Endometrial microvascular endothelial cells (primary cell): ENCODE measurements around the gene KCNQ1. TPM values are rescaled to one million over a fixed set of nuclear protein-coding genes. Genes with fewer than 3 reads are reported as not detected.

Source experiments
- in situ Hi-C: cut with HindIII; loops from 2 replicates; pipeline ENCODE4 v1.10.0; 2017; ENCODE audit warnings: low sequenced_read_pairs, low pct_unique_long_range_greater_than_20kb; ENCODE audit errors: inconsistent ontology term
- total RNA-seq: library from RNA; depleted of rRNA; stranded (reverse); fragments of >200 nt; gene quantifications from one replicate; pipeline ENCODE4 v1.2.3, GENCODE V29; 2015; ENCODE audit errors: inconsistent ontology term

Gene KCNQ1
- total RNA-seq, 1 donor from 2014 or later, result not detected

DNA sequence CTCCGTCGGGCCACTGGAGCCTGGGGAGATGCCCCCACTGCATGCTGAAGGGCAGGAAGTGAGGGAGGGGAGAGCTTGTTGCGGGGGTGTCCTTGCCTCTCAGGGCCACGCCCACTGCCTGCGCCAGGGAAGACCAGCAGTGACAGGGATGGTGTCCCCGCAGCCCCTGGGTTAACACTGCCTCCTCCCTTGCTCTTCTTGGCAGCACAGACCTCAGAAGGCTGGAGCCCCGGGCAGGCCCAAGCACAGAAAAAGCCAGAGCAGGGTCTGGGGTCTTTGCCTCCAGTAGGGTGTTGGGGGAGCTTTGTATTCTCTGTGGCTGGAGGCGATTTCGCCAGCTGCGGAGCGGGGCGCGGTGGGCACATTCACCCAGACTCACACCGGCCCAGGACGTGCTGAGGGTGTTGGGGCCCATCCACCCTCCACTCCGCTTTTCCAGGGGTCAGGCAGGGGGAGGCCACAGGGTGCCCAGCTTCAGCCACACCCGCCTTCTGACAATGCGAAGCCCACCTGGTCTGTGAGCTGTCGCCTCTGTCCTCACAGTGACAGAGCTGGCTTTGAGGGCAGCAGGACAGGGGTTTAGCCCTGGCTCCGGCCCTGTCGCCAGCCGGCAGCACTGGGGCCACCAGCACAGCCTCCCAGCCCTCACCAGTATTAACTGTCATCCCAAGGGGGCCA is 357.0 kb downstream of the KCNQ1 start:
- in situ Hi-C loops, result no loop called here

DNA sequence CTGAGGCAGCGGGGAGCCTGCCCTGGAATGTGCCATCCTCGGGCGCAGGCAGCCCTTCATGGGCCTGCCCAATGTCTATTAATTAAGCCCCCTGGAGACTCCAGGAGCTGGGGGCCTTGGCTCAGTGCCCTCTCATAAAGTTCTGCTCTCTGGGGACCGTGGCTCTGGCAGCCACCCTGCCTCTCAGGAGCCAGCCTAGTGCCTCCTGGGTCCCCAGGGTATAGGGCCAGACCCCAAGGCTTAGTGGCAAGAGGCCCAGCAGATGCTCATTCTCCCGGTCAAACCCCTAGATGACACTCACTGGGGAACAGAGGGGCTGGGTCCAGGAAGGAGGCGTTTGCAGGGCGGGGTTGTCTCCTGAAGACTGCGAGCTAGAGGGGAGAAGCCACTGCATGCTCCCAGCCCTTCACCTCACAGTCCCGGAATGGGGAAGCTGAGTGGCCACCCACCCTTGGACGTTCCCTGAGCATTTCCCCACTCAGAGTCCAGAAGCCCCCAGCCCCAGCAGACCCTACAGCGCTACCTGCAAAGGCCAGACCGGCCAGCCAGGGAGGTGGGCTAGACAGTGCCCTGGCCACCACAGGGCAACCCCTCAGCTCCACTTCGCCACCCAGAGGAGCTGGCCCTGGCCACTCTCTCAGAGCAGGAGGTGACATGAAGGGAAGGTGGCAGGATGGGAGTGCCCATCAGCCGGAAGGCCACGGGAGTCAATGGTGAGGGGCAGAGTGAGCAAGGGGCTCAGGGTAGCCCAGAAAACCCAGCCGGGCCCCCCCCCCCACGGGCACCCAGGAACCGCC is 357.8 kb downstream of the KCNQ1 start:
- in situ Hi-C loops, result no loop called here

DNA sequence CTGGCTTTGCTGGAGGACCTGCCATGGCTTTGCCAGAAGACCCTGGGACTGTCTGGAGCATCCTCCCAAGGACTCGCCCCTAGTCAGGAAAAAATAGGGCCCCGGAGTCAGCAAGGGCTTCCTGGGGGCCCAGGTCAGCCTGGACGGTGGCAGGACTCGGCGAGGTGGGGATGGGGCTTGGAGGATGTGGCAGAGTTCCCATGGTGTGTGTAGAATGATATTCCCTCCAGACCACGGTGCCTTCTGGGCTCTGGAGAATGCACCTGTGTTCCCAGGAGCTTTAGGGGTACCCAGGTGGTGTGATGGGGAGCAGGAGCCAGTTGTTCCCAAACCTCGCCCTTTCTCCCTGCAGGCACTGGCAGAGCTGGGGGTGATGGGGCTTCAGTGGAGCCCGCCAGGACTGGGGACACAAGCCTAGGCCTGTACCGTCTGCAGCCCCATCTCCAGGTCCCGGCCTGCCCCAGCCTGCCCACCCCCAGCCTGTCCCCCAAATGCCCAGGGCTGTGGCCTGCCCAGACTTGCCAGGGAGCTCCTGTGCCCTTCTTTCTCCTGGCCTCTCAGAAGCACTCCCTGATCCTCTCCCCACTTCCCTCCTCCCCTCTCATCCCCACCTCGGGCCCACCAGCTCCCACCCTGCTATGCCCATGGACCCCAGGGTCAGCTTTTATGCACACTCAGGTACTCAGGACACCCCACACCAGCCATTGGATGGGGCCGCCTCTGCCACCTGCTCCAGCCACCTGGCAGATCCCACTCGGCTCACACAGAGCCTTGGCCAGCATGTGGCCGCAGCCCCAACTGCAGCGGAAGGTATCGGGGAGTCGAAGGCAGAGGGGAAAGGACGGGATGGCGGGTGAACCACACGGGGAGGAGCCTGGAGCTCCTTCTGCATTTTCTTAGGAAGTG is 358.6 kb downstream of the KCNQ1 start:
- in situ Hi-C loops, result no loop called here

DNA sequence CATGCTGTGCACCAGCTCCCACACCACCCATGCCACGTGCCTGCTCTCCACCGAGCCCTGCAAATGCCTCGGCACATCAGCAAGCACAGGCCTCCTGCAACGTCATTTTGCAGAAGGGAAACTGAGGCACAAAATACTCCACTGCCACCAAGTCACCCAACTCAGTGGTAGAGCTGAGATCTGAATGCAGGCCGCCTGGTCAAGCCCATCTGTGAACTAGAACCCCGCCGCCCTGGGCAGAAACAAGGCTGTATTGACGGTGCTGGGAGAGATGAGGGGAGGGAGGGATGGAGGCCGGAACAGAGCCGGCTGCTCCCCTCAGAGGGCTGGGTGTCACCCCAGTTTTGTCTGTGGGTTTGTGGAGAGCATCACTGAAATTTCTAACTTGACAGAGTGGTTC is 359.4 kb downstream of the KCNQ1 start:
- in situ Hi-C loops, result no loop called here

GRCh38 chr11:2804701-2805387 is 360.0 kb downstream of the KCNQ1 start:
- in situ Hi-C loops, result no loop called here

- in situ Hi-C loops, result no loop called here
These were observed 360.7 kb downstream of the KCNQ1 start for GRCh38 chr11:2805388-2806056.

DNA sequence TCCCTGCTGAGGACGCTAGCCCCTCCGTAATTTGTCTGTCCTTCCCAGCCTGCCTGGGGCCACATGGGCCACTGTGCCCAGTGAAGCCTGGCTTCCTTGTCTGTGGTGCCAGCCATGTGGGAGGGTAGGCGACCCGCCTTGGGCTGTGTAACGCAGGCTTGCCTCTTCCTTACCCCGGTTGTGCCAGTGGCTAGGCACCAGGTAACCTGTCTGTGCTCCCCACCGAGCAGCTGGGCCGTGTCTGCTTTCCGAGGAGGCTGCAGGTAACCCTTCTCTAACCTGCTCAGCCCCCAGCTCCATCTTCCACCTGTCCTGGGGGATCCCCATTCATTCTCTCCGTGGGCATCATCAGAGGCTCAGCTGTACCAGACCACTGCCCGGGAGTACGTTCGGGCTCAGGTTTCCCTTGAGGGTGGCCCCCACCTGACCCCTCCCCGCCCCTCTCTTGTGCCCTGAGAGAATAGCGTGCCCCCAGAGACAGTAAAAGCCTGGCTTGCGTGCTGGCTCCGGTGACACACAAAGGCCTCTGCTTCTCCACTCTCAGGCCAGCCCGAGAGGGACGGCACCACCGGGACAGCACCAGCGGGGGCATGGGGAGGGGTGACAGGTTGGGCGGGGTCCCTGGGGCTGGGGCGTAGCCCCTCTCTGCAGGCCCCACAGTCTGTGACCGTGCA is 361.7 kb downstream of the KCNQ1 start:
- in situ Hi-C loops, result no loop called here

DNA sequence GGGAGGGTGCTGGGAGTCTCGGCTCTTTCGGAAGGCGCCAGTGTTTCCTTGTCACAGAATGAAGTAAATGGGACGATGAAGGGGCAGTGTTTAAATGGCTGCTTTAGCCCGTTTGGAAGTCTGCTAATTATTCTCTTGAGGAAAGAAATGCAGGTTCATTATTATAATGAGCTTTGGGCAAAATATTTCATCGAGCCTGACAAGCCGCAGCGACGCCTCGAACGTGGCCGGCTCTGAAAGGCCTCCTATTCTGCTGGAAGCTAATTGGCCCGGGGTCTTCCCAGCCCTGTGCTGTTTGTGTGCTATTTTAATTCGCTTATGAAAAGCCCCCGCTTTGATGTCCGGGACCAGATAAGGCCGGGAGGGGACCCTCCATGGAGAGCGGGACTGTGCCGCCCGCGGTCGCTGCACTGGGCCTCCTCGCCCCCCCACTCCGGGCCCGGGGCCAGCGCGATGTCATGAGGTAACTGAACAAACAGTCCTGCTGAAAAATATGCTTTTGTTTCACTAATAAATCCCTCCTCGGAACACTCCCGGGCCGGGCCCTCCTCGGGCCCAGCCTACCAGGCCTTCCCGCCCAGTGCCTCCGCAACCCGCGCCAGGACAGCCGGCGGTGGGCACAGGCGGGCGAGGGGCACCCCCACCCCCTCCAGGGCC is 362.3 kb downstream of the KCNQ1 start:
- in situ Hi-C loops, result no loop called here

DNA sequence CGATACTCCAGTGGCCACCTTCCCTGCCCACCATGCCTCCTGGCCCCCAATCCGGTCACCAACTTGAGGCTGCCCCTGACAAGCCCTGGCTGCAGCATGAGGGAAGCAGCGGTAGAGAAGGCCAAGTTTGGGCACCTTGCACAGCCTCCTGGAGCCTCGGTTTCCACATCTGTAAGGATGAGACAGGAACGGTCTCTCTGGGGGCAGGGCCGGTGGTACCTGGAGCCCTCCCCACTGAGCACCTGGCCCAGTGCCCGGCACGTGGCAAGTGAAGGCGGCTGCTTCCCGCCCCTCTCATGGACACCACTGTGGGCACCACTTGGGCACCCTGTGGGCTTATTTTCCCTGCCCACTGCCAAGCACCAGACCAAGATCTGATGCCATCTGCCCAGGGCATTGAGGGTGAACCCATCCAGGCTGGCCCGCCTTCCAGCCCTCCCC is 363.0 kb downstream of the KCNQ1 start:
- in situ Hi-C loops, result no loop called here

- in situ Hi-C loops, result no loop called here
These were observed 364.3 kb downstream of the KCNQ1 start for GRCh38 chr11:2808850-2809846.

DNA sequence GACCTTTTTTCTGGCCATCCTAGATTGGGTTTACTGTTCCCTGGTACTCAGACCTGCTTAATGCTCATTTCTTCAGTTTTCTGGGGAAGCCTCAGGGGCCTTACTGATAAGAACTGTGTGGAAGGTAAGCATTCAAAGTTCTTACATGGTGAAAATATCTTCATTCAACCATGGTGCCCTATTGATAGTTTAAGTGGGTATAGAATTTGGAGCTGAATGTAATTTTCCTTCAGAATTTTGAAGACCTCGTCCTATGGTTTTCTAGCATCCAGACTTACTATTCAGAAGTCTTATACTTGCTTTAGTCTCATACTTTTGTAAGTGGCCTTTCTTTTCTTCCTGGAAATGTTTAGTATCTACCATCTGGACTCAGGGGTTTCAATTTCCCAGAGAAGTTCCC is 365.0 kb downstream of the KCNQ1 start:
- in situ Hi-C loops, result no loop called here

DNA sequence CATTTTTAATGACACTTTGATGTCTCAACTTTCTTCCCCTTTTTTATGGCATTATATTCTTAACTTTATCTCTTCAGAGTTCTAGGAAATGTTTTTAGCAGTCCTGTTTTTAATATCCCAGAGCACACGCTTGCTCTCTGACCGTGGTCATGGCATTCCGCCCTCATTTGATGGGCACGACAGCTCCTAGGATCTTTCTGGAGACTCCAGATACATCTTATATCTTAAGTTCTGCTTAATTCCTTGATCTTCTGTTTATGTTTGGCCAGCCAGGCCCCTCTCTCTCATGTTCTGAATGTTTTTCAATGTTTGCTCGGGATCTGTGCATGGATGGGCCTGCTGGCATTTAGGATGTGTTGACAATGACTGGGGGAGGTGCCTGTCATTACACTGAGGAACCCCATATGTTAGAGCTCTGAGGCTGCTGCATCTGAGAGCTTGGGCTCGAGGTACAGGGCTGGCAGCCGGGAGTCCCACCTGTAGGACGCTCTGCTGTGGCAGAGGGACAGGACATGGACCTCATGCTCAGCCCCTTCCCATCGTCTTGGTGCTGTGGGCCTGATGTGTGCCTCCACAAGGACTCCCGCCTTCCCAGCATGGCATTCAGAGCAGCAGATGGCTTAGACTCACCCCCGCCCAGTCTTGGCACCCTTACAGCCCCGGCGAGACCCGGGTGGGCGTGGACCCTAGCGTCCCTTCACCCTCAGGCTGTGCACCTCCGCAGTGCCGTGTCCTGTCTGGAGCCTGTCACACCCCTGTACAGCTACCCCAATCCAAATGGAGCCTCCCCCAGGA is 365.8 kb downstream of the KCNQ1 start:
- in situ Hi-C loops, result no loop called here

DNA sequence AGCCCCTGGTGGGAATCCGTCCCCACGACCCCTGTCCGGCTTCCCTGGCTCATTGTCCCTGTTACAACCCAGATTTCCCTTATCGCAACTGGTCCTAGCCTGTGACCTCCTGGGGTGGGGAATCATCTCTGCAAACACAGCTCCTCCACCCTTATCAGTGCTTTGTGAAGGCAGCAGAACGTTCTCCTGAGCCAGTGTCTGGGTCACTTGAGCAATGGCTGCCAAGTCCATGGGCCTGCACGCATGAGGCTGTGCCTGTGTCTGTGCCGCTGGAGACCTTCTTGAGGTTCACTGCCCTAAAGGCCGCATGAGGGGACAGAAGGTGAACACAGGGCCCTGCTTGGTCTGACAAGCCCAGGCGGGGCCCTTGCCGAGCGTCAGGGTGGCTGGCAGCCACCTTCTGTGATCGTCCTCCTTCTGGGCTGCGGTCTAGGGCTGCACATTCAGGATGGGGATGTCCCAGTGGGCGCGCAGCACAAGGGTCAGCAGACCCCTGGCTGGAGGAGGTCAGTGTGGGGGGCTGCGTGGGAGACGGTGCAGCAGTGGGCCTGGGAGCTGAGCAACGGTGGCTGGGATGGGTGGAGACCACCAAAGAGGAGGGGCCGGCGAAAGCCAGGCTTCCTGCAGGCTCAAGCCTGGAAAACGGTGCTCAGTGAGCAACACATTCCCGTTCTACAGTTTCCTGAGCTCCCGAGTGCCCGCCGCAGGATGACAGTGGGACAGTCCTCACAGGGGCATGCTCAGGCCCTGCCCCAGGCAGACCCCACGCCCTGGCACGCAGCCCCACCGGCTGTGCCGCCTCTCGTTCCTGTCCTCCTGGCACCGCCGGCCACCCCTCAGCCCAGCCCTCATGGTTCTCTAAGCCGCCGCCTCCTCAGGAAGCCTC is 366.6 kb downstream of the KCNQ1 start:
- in situ Hi-C loops, result no loop called here

DNA sequence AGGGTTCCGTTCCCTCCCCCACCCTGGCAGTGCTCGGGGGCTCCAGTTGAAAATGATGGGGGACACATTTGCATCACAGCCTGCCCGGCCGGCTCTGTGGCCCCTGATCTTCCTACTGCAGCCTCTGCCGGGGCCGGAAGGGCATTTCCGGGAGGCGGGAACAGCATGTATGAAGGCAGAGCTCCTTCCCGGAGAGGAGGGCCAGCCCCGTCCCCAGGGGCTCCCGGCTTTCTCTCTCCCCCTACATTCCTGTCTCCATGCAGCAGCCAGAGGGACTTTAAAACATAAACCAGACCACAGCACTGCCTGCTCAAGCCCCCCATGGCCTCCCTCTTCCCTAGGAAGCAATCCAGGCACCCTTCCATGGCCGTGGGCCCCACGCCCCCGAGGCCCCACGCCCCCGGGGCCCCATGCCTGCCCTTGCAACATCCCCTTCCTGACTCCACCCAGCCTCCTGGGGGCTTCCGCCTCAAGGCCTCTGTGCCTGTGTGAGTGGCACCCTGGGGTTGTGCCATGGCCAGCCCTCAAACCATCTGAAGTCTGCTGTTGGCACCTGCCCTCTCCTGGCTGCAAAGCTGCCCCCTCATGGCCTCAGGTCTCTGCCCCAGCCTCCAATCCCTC is 367.7 kb downstream of the KCNQ1 start:
- in situ Hi-C loops, result no loop called here
